ENCODE data around the gene CBS.

The CBS gene

GRCh38 chr21:43020177-43020576, 55.5 kb downstream of the CBS start:
- H3K4me3 ChIP-seq (ENCODE audit: low read depth in 1 of 2, low read length in 1 of 2): no peak overlapping the region
- TF ChIP-seq, protein P1, sequence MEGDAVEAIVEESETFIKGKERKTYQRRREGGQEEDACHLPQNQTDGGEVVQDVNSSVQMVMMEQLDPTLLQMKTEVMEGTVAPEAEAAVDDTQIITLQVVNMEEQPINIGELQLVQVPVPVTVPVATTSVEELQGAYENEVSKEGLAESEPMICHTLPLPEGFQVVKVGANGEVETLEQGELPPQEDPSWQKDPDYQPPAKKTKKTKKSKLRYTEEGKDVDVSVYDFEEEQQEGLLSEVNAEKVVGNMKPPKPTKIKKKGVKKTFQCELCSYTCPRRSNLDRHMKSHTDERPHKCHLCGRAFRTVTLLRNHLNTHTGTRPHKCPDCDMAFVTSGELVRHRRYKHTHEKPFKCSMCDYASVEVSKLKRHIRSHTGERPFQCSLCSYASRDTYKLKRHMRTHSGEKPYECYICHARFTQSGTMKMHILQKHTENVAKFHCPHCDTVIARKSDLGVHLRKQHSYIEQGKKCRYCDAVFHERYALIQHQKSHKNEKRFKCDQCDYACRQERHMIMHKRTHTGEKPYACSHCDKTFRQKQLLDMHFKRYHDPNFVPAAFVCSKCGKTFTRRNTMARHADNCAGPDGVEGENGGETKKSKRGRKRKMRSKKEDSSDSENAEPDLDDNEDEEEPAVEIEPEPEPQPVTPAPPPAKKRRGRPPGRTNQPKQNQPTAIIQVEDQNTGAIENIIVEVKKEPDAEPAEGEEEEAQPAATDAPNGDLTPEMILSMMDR (IDR thresholded peaks at IDR 0.05): no peak
- peaks cover 59% of the 10 kb centered on the region for H3K36me3 ChIP-seq

DNA sequence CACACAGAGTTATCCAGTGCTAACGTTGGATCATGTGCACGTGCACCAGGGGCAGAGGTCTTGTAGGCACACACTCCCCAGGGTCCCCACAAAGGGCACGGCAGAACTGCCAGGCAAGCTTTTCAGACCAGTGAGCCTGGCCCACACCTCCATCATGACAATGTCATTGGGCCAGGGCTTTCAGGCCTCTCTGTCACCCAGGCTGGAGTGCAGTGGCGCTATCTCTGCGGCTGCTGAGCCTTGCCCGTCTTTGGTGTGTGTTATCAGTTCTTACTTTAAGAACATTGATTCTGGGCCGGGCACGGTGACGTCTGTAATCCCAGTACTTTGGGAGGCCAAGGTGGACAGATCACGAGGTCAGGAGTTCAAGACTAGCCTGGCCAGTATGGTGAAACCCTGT, 57.1 kb downstream of the CBS start:
- no peaks in the 10 kb centered on the region for H3K27me3 ChIP-seq
- peaks cover 9 to 12% of the 10 kb centered on the region in 2 experiments for H3K4me1 ChIP-seq (ENCODE audit: control insufficient read depth in 1 of 2, insufficient read depth in 1 of 2, low read depth in 1 of 2, low read length in 1 of 2)
- H3K27ac ChIP-seq: no peak overlapping the region
- no peaks in the 10 kb centered on the region for H3K9me3 ChIP-seq
- peaks cover 47% of the 10 kb centered on the region for H3K36me3 ChIP-seq
- H3K4me3 ChIP-seq (ENCODE audit: low read depth in 1 of 2, low read length in 1 of 2): no peak overlapping the region
- TF ChIP-seq, protein P1 (IDR thresholded peaks at IDR 0.05): no peak

More at GRCh38 chr21:43020177-43020576, 55.5 kb downstream of the CBS start:
- Histone ChIP-seq H3K4me1 (ENCODE audit: control insufficient read depth in 1 of 2, insufficient read depth in 1 of 2, low read depth in 1 of 2, low read length in 1 of 2) (peaks cover 9 to 12% of the 10 kb centered on the region in 2 experiments), H3K27ac (no peak overlapping the region), H3K9me3 (no peaks in the 10 kb centered on the region), H3K27me3 (no peaks in the 10 kb centered on the region)

DNA sequence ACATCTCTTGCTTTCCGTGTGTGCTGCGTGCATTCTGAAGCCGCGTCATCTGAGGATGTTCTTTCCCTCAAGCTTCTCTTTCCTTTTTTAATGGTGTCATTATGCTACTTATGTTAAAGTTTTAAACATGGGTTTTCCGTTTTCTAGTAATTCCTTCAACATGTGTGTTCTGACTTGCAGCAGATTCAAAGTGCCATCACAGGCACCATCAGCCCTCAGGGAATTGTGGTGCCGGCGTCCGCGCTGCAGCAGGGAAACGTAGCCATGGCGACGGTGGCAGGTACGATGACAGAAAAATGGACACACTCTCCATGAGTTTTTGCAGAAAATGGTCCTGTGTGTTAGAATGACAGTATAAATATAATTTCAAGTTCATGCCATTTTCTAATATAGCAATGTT, 58.9 kb downstream of the CBS start:
- H3K4me3 ChIP-seq (ENCODE audit: low read depth in 1 of 2, low read length in 1 of 2): no peak overlapping the region
- TF ChIP-seq, protein P1 (IDR thresholded peaks at IDR 0.05): no peak
- H3K36me3 ChIP-seq: peaks cover 45% of the 10 kb centered on the region
- H3K9me3 ChIP-seq: no peaks in the 10 kb centered on the region
- no peak overlapping the region for H3K27ac ChIP-seq
- no peaks in the 10 kb centered on the region for H3K27me3 ChIP-seq
- H3K4me1 ChIP-seq (ENCODE audit: control insufficient read depth in 1 of 2, insufficient read depth in 1 of 2, low read depth in 1 of 2, low read length in 1 of 2): peaks cover 9 to 12% of the 10 kb centered on the region in 2 experiments

GRCh38 chr21:43015906-43016540, 59.6 kb downstream of the CBS start:
- Histone ChIP-seq H3K4me3 (ENCODE audit: low read depth in 1 of 2, low read length in 1 of 2) (no peak overlapping the region), H3K27me3 (no peaks in the 10 kb centered on the region), H3K27ac (peak overlapping the region; percentile 57), H3K9me3 (no peaks in the 10 kb centered on the region), H3K36me3 (peaks cover 45% of the 10 kb centered on the region), H3K4me1 (ENCODE audit: control insufficient read depth in 1 of 2, insufficient read depth in 1 of 2, low read depth in 1 of 2, low read length in 1 of 2) (peaks cover 9 to 12% of the 10 kb centered on the region in 2 experiments)
- TF ChIP-seq, protein P1 (IDR thresholded peaks at IDR 0.05): no peak

GRCh38 chr21:43012596-43012995, 63.0 kb downstream of the CBS start:
- Histone ChIP-seq H3K27me3 (no peaks in the 10 kb centered on the region), H3K27ac (no peak overlapping the region), H3K4me1 (ENCODE audit: control insufficient read depth in 1 of 2, insufficient read depth in 1 of 2, low read depth in 1 of 2, low read length in 1 of 2) (peaks cover 9 to 12% of the 10 kb centered on the region in 2 experiments), H3K36me3 (peaks cover 53% of the 10 kb centered on the region), H3K4me3 (ENCODE audit: low read depth in 1 of 2, low read length in 1 of 2) (no peak overlapping the region), H3K9me3 (no peaks in the 10 kb centered on the region)
- TF ChIP-seq, protein P1 (IDR thresholded peaks at IDR 0.05): no peak

Measured in neutrophil (primary cell).